T-helper 2 cell (primary cell): Measurements from ENCODE around the gene TUBAL3.
"Not testable (repeated sequence)": the region's sequence is repeated elsewhere in the genome, so short reads cannot be mapped to it uniquely, and the experiment has no call there.

Experiments used
- DNase-seq, 5 experiments: peaks; one replicate each; pipeline versions ENCODE4 v3.0.0 to v3.0.0-alpha.2; 2012 to 2022

The TUBAL3 gene

DNA sequence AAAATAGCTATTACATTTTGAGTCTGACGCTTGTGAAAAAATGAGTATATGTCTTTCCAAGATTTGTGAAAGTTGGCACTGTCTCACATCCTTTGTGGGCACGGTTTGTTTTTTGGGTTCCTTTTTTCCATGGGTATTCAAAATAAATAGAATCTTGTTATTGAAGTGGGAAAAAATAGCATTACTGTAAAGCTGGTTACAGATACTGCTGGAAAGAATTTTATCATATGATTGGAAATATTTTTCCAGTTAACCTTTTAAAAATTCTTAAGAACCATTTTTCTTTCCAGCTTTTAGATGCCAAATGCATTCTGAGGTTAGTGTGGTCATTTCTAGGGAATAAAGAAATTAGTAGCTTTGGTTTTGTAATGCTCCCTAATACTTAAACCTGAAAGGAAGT is 19.1 kb upstream of the TUBAL3 start:
- DNase-seq, result no peak

DNA sequence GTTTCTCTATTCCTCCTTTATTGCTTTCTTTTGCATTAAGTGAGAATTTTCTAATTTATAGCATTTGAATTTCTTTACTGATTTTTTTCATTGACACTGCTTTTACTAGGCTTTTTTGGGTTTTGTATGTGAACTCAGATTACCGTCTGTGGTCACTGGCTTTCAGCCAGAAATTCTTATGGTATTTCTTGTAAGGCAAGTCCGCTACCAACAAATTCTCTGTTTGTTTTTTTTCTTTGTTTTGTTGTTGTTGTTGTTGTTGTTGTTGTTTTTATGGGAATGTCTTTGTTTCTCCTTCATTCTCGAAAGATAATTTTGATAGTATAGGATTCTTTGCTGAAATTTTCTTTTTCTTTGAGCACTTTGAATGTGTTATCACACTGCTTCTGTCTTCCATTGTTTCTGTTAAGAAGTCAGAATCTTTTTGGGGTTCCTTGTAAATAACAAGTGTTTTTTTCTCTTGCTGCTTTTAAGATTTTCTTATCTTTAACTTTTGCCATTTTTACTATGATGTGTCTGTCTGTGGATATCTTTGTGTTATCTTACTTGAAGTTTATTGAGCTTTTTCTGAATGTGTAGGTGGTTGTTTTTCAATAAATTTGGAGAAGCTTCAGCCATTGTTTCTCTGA is 15.0 kb upstream of the TUBAL3 start:
- no peak for DNase-seq

DNA sequence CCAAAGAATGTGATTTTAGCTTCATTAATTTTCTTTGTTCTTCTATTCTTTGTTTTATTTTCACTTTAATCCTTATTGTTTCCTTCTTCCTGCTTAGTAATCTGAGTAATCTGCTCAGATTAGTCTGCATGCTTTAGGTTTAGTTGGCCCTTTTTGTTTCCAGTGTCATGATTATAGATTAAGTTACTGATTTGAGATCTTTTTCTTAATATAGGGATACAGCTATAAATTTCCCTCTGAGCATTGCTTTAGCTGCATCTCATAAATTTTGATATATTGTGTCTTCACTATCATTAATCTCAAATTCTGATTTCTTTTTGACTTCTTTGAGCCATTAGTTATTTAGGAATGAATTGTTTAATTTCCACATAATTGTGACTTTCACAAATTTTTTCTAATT is 14.0 kb upstream of the TUBAL3 start:
- DNase-seq, result no peak

DNA sequence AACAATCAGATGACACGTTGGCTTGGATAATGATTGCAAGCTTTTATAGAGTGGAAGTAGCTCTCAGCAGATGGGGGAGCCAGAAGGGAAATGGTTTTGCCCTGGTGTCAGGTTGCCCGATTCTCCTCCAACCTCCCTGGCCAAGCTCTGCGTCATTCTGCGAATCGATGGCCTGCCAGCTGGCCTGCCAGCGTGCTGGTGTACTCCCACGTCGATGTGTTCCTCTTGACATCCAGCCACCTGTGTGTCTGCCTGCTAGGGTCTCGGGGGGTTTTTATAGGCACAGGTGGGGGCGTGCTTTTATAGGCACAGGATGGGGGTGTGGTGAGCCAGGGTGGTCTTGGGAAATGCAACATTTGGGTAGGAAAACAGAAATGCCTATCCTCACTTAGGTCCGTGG is 12.4 kb upstream of the TUBAL3 start:
- no peak for DNase-seq

DNA sequence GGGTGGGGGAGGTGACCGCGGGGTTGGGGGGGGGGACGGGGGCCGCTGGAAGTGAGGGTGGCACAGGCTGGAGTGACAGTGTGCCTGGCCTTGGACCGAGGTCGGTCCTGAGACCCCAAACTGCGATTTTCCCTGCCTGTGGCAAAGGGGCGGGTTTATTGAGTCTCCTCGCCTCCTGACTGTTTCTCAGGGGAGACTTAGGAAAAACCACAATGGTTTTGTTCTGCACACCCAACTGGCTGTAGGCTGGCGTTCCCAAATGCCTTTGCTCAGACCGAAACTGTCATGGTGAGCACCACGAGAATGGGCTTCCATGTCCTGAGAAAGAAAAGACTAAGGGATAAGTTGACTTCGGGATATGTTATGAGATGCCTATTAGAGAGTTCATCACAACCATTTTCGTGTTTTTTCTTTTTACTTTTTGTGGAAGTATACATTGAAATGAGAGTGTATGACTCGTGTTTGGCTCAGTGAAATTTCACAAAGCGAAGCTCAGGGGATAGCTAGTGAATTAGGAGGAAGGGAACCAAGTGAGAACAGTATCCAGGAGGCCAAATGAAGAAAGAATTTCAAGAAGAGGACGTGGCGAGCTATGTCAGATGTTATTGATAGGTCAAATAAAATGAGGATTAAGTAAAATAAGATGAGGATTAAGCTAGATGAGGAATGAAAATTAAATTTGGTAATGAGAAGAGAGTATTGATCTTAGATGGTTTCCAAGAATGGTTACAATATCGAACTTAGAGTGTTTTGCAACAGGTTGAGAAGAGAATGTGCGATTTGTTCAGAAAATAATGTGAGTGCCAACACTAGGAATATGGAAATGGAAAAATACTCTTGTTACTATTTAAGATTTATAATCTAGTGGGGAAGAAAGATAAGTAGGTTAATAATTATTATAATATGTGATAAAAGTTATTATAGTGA is 8.6 kb upstream of the TUBAL3 start:
- DNase-seq, result no peak

DNA sequence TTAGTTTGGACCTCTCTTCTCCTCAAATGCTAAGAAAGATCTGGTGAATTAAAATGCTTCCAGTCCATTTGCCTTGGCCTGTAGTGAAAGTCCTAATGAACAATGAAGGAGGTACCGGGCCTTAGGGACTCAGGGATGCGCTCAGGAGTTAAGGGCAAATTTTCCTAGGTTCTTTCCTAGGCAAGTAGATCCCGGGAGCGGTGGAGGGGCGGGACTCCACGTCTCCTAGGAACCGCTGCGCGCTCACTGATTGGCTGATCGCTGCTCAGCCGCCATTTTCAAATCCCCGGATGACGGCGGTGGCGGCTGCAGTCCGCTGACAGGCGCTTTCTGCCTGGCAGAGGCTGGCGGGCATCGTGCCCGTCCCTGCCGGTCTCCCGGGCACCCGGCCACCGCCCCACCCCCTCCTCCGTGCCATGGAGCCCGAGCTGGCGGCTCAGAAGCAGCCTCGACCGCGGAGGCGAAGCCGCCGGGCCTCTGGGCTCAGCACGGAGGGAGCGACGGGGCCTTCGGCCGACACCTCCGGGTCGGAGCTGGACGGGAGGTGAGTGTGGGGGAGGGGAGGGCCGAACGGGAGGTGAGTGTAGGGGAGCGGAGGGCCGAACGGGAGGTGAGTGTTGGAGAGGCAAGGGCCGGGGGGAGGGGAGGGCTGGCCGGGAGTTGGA is 7.8 kb upstream of the TUBAL3 start, which contains the start of gene NET1:
Gene NET1 (plus strand): TSS at position 281 of the 665 bp plus-strand sequence. CDS start 136 bp downstream, at position 417.
- DNase-seq, result peak; percentile 21 to 81 (median 55)

DNA sequence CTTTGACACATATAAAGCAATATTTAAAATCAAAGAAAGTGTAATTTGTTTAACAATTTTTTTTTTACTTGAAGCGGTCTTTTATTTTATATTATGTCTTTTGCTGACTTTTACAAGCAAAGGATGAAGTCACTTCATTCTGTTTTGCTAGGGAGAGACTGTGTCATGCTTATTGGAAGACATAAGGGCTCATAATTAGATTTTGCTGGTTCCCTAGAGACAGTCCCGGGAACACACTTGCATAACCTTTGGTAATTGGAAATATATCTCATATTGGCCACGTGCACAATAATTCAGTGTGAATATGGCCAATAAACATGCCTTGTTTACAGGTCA is 7.3 kb upstream of the TUBAL3 start:
- DNase-seq, result no peak

DNA sequence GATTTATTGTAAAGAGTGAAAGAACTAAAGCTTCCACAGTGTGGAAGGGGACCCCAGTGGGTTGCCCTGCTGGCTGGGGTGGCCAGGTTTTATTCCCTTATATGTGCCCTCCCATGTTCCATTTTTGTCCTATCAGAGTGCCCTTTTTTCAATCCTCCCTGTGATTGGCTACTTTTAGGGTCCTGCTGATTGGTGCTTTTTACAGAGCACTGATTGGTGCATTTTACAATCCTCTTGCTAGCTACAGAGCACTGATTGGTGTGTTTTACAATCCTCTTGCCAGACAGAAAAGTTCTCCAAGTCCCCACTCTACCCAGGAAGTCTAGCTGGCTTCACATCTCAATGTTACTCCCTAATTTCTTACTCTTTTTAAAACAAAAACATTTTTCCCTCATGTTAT is 6.2 kb upstream of the TUBAL3 start:
- not testable (repeated sequence) for DNase-seq

DNA sequence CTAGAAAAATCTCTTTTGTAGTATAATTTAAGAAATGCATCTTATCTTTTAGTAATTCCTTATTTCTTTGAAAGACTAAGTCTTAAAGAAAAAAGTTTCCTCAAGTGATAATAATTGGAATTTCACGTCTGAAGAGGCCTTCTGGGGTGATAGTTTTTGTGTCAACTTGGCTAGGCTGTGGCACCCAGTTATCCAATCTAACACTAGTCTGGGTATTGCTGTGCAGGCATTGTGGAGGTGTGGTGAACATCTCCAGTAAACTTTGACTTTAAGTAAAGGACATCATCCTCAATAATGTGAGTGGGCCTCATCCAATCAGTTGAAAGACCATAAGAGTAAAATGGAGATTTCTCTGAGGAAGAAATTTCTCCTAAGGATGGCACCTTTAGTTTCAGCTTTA is 2.3 kb upstream of the TUBAL3 start:
- no peak for DNase-seq

DNA sequence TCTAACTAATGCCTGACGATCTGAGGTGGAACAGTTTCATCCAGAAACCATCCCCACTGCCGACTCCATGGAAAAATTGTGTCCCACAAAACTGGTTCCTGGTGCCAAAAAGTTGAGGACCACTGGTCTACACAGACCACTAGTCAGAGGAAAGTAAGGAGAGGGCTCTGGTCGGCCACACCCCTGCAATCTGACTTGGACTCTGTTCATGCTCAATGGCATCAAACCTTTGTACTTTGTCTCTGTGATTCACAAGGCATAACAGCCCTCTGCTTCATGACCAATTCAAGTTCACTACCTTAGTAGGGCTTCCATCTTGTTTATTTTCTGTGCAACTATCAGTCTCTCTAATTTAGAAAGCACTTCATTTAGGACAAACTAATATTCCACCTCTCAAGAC is 1.8 kb downstream of the TUBAL3 start:
- DNase-seq, result no peak

DNA sequence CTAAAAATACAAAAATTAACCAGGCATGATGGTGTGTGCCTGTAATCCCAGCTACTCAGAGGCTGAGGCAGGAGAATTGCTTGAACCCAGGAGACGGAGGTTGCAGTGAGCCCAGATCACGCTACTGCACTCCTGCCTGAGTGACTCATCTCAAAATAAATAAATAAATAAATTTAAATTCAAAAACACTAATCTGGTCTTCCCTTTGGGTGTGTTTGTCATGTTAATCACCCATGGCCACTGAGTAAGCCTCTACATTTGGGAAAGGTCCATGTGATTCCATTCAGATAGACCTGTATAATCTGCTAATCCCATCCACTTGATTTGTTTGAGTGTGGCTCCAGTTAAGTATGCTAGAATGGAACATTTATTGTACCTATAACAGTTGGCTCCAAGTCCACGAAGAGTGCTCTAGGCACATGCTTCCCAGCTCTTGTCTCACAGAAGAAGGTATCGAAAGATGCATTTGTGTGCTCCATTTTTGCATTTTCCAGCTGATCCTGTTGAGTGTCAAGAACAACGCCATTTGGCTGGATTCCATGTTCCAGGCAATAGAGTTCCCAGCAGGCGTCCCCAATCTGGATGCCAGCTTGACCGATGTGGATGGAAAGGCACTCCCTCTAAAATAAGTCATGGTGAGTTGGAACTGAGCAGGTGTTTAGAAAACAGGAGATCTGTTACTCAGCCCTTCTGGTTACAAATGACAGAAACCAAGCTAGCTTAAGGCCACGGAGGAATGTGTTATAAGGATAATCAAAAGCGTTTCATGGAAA is 4.0 kb downstream of the TUBAL3 start:
- no peak for DNase-seq

DNA sequence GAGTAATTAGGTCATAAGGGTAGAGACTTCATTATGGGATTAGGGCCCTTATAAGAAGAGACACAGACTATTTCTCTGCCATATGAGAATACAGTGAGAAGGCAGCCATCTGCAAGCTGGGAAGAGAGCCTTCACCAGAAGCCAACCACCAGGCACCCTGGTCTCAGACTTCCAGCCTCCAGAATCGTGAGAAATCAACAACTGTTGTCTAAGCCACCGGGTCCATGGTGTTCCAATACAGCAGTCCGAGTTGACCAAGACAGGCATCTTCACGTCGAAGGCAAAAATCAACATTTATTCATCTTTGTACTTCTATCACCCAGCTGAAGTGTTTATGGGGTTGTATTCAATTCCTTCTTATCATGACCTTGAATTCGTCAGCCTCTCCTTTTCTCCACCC is 5.3 kb downstream of the TUBAL3 start:
- no peak for DNase-seq

DNA sequence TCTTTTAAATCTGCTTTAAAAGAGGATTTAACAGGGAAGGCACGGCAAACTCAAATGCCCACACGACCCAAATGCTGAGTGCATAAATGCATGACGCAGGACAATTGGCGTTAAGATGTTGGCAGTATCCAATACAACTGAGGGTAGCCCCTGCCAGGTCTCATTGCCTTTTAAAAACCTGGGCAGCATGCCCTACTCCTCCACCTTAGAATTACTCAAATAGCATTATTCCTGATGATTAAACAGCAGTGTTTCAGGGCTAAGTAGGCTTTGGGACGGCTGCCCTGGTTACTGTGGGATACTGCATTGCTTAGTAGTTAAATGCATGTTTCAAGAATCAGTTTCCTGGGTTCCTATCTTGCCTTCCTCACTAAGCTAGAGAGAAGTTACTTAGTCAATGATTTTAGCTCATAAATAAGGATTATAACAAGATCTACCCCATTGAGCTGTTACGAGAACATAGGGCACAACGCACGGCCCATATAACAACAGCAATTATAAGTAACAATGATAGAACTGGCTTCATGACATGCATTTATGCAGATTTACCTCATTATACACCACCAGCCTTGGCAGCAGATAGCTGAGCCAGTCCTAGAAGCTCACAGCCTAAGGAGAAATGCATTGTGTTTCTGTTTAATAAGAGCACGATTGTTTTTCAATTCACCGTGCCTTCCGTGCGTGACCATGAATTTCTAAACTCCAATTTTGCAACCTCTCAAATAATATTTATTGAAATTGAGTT is 7.9 kb downstream of the TUBAL3 start:
- no peak for DNase-seq

DNA sequence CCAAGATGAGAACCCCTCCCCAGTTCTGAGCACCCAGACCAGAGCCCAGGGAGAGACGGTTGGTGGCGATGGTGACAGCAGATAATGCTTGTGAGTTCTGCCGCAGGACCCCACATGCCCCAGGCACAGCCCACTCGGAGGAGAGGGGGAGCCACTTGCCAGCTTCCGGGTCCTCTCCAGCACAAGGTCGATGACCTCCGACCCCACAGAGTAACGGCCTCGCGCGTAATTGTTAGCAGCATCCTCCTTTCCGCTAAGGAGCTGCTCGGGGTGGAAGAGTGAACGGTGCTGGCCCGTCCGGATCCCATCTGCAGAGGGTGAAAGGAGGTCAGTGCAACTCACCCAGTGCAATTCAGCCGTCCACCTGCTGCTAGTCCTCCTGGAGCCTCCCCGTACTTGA is 9.5 kb downstream of the TUBAL3 start:
- DNase-seq, result no peak

DNA sequence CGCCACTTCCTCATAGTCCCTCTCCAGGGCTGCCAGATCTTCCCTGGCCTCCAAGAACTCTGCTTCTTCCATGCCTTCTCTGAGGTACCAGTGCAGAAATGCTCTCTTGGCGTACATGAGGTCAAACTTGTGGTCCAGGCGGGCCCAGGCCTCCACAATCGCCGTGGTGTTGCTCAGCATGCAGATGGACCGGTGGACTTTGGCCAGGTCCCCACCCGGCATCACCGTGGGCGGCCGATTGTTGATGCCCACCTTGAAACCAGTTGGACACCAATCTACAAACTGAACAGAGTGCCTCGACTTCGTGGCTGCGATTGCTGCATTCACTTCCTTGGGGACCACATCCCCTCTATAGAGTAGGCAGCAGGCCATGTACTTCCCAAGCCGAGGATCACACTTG is 11.1 kb downstream of the TUBAL3 start:
- no peak for DNase-seq

DNA sequence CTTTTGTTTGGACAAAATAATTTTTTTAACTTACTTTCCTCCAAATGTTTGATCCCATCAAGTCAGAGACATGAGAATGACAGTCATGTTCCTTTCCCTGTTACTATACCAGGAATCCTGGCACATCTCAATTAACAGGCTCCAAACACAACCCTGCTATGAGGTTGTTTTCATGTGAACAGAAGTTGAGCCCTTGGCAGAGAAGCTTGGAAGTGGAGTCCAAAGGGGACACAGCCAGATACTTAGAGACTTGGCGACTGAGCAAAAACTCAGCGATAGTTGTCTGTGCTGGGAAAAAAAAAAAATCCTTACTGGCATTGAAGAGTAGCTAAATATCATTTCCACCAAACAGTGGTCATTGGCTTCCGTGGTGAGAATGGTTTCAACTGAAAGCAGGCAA is 12.8 kb downstream of the TUBAL3 start:
- DNase-seq, result no peak

DNA sequence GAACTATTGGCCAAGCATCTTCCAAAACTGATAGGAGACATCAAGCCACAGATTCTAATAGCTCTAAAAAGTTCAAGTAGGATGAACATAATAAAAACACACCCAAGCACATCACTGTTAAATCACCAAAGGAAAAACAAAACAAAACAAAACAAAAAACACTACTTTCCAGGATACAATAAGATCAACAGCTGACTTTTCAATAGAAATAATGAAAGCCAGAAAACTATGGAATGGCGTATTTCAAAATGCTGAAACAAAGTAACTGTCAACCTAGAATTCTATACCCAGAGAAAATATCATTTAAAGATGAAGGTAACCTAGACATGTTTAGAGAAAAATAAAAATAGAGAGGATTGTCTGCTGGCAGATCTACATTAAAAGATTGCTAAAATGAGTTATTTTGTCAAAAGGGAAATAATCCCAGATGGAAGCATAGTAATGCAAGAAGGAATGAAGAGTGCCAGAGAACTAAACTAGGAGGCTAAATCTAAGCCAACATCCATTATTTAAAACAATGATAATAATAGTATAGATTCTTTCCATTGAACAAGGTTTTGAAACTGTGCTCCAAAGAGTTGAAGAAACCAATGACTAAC is 13.9 kb downstream of the TUBAL3 start:
- no peak for DNase-seq

DNA sequence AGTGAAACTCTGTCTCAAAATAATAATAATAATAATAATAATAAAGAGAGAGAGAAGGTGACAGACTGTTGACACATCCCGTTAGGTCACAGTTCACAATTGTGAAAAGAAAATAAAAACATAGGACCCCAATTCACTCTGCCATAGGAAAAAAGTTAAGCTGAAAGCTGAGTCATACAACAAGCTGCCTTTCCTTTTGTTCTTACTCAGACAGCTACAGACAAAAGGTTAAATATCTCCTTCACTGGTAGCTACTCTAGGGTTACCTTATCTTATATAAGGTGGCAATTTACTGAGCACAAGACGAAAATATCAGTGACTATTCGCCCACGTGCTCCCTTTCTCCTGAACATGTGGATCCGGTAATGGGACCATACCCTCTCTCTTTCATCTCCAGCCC is 17.5 kb downstream of the TUBAL3 start:
- peak in 1 of 5 experiments; percentile 47 for DNase-seq

DNA sequence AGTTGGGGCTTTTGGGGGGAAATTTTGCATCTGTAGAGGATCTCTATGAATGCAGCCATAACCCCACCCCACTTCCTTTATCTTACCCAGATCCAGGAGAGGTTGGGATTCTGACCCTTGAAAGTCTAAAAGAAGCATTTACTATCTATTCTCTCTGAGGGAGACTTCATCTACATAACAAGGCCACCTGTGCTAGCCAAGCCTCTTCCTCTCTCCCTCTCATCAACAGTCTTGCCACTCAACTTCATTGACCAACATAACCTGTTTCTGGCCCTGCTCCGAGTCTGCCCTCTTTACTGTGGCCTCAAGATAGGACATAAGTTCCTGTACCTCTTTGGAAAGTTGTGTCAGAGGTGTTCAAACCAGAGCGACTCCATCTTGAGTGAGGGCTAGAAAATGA is 19.4 kb downstream of the TUBAL3 start:
- DNase-seq, result no peak

DNA sequence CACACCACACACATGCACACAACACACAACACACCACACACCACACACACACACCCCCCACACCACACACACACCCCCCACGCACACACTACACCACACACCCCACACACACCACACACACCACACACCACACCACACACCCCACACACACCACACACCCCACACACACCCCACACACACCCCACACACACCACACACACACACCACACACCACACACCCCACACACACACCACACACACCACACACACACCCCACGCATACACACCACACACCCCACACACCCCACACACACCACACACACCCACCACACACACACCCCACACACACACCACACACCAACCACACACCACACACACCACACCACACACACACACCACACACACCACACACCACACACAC is 23.4 kb downstream of the TUBAL3 start:
- peak in 1 of 5 experiments; percentile 3 for DNase-seq

DNA sequence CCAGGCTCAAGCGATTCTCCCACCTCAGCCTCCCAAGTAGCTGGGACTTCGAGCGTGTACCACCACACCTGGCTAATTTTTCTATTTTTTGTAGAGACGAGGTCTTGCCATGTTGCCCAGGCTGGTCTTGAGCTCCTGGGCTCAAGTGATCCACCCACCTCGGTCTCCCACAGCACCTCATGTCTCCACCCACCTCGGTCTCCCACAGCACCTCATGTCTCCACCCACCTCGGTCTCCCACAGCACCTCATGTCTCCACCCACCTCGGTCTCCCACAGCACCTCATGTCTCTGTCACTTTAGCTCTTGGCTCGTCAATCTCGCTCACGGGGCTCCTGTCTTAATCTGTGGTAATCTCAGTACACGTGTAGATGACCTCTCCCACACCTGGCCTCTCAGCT is 24.2 kb downstream of the TUBAL3 start:
- DNase-seq, result not testable (repeated sequence)

DNA sequence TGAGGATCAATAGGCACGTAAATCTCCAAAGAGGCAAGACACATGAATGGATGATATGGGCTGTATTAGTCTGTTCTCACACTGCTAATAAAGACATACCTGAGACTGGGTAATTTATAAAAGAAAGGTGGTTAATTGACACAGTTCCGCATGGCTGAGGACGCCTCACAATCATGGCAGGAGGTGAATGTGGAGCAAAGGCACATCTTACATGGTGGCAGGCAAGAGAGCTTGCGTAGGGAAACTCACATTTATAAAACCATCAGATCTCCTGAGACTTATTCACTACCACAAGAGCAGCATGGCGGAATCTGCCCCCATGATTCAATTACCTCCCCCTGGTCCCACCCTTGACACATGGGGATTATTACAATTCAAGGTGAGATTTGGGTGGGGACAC is 25.4 kb downstream of the TUBAL3 start:
- DNase-seq, result not testable (repeated sequence)
